Measurements from ENCODE around the gene PLXNA4.

The PLXNA4 gene

GRCh38 chr7:132155715-132156114, 420.6 kb downstream of the PLXNA4 start:
- DNase-seq (ENCODE audit: low spot score in 2 of 2) = no peak
- in situ Hi-C loops (cut with MboI; ENCODE audit: low sequenced_read_pairs) = no loop called here
- 0 out of 2 replicates have a peak, but pooled peaks cover 2% of the 10 kb centered on the region for H3K27me3 ChIP-seq (ENCODE audit: low read depth)
- H3K4me3 ChIP-seq = no peak overlapping the region
- no peaks in the 10 kb centered on the region for H3K9me3 ChIP-seq
- no peaks in the 10 kb centered on the region for H3K36me3 ChIP-seq (replicated peaks)
- H3K4me1 ChIP-seq = no peaks in the 10 kb centered on the region

- no peaks in the 10 kb centered on the region for H3K9me3 ChIP-seq
- H3K4me1 ChIP-seq = no peaks in the 10 kb centered on the region
- no peak for DNase-seq (ENCODE audit: low spot score in 2 of 2)
- no peaks in the 10 kb centered on the region for H3K27me3 ChIP-seq (ENCODE audit: low read depth)
- H3K36me3 ChIP-seq (replicated peaks) = no peaks in the 10 kb centered on the region
- in situ Hi-C loops (cut with MboI; ENCODE audit: low sequenced_read_pairs) = no loop called here
- H3K4me3 ChIP-seq = no peak overlapping the region
Measured at GRCh38 chr7:132154695-132155471, 421.4 kb downstream of the PLXNA4 start.

- in situ Hi-C loops (cut with MboI; ENCODE audit: low sequenced_read_pairs) = no loop called here
- Histone ChIP-seq H3K36me3 (replicated peaks) (no peaks in the 10 kb centered on the region), H3K4me3 (no peak overlapping the region), H3K4me1 (no peaks in the 10 kb centered on the region), H3K9me3 (no peaks in the 10 kb centered on the region), H3K27me3 (ENCODE audit: low read depth) (no peaks in the 10 kb centered on the region)
- no peak for DNase-seq (ENCODE audit: low spot score in 2 of 2)
Measured at GRCh38 chr7:132154248-132154647, 422.0 kb downstream of the PLXNA4 start.

GRCh38 chr7:132152131-132152889, 424.0 kb downstream of the PLXNA4 start:
- no peak for DNase-seq (ENCODE audit: low spot score in 2 of 2)
- H3K9me3 ChIP-seq = no peaks in the 10 kb centered on the region
- H3K27me3 ChIP-seq (ENCODE audit: low read depth) = no peaks in the 10 kb centered on the region
- no peaks in the 10 kb centered on the region for H3K4me1 ChIP-seq
- in situ Hi-C loops (cut with MboI; ENCODE audit: low sequenced_read_pairs) = no loop called here
- no peaks in the 10 kb centered on the region for H3K36me3 ChIP-seq (replicated peaks)
- no peak overlapping the region for H3K4me3 ChIP-seq

GRCh38 chr7:132150711-132151110, 425.6 kb downstream of the PLXNA4 start:
- Histone ChIP-seq H3K9me3 (no peaks in the 10 kb centered on the region), H3K4me1 (no peaks in the 10 kb centered on the region), H3K27me3 (ENCODE audit: low read depth) (no peaks in the 10 kb centered on the region), H3K36me3 (replicated peaks) (no peaks in the 10 kb centered on the region), H3K4me3 (no peak overlapping the region)
- no peak for DNase-seq (ENCODE audit: low spot score in 2 of 2)
- in situ Hi-C loops (cut with MboI; ENCODE audit: low sequenced_read_pairs) = no loop called here

- H3K36me3 ChIP-seq (replicated peaks) = no peaks in the 10 kb centered on the region
Measured at GRCh38 chr7:132149436-132150304, 426.6 kb downstream of the PLXNA4 start.

GRCh38 chr7:132148876-132149275, 427.4 kb downstream of the PLXNA4 start:
- Histone ChIP-seq H3K27me3 (ENCODE audit: low read depth) (no peaks in the 10 kb centered on the region), H3K36me3 (replicated peaks) (no peaks in the 10 kb centered on the region), H3K4me1 (no peaks in the 10 kb centered on the region), H3K4me3 (no peak overlapping the region), H3K9me3 (no peaks in the 10 kb centered on the region)
- in situ Hi-C loops (cut with MboI; ENCODE audit: low sequenced_read_pairs) = no loop called here
- no peak for DNase-seq (ENCODE audit: low spot score in 2 of 2)

More at GRCh38 chr7:132149436-132150304, 426.6 kb downstream of the PLXNA4 start:
- Histone ChIP-seq H3K27me3 (ENCODE audit: low read depth) (no peaks in the 10 kb centered on the region), H3K4me1 (no peaks in the 10 kb centered on the region), H3K9me3 (no peaks in the 10 kb centered on the region), H3K4me3 (no peak overlapping the region)
- in situ Hi-C loops (cut with MboI; ENCODE audit: low sequenced_read_pairs) = no loop called here
- no peak for DNase-seq (ENCODE audit: low spot score in 2 of 2)

- Histone ChIP-seq H3K9me3 (no peaks in the 10 kb centered on the region), H3K4me3 (no peak overlapping the region), H3K36me3 (replicated peaks) (no peaks in the 10 kb centered on the region), H3K4me1 (no peaks in the 10 kb centered on the region), H3K27me3 (ENCODE audit: low read depth) (no peaks in the 10 kb centered on the region)
- in situ Hi-C loops (cut with MboI; ENCODE audit: low sequenced_read_pairs) = no loop called here
- peak in 1 of 2 experiments; percentile 9 for DNase-seq (ENCODE audit: low spot score in 2 of 2)
Measured at GRCh38 chr7:132145466-132145865, 430.8 kb downstream of the PLXNA4 start.

- no peaks in the 10 kb centered on the region for H3K36me3 ChIP-seq (replicated peaks)
- no peaks in the 10 kb centered on the region for H3K27me3 ChIP-seq (ENCODE audit: low read depth)
- DNase-seq (ENCODE audit: low spot score in 2 of 2) = no peak
- H3K4me3 ChIP-seq = no peak overlapping the region
- H3K4me1 ChIP-seq = no peaks in the 10 kb centered on the region
- H3K9me3 ChIP-seq = no peaks in the 10 kb centered on the region
- in situ Hi-C loops (cut with MboI; ENCODE audit: low sequenced_read_pairs) = no loop called here
Measured at GRCh38 chr7:132145063-132145462, 431.2 kb downstream of the PLXNA4 start.

GRCh38 chr7:132142006-132142405, 434.3 kb downstream of the PLXNA4 start:
- no peaks in the 10 kb centered on the region for H3K27me3 ChIP-seq (ENCODE audit: low read depth)
- no peaks in the 10 kb centered on the region for H3K36me3 ChIP-seq (replicated peaks)
- DNase-seq (ENCODE audit: low spot score in 2 of 2) = no peak
- H3K9me3 ChIP-seq = no peaks in the 10 kb centered on the region
- in situ Hi-C loops (cut with MboI; ENCODE audit: low sequenced_read_pairs) = no loop called here
- no peaks in the 10 kb centered on the region for H3K4me1 ChIP-seq
- H3K4me3 ChIP-seq = no peak overlapping the region

GRCh38 chr7:132141109-132141508, 435.2 kb downstream of the PLXNA4 start:
- in situ Hi-C loops (cut with MboI; ENCODE audit: low sequenced_read_pairs) = no loop called here
- H3K27me3 ChIP-seq (ENCODE audit: low read depth) = no peaks in the 10 kb centered on the region

GRCh38 chr7:132140341-132140740, 435.9 kb downstream of the PLXNA4 start:
- Histone ChIP-seq H3K9me3 (no peaks in the 10 kb centered on the region), H3K4me3 (no peak overlapping the region), H3K4me1 (no peaks in the 10 kb centered on the region), H3K27me3 (ENCODE audit: low read depth) (no peaks in the 10 kb centered on the region), H3K36me3 (replicated peaks) (no peaks in the 10 kb centered on the region)
- DNase-seq (ENCODE audit: low spot score in 2 of 2) = no peak
- in situ Hi-C loops (cut with MboI; ENCODE audit: low sequenced_read_pairs) = no loop called here

More at GRCh38 chr7:132141109-132141508, 435.2 kb downstream of the PLXNA4 start:
- Histone ChIP-seq H3K9me3 (no peaks in the 10 kb centered on the region), H3K4me1 (no peaks in the 10 kb centered on the region), H3K36me3 (replicated peaks) (no peaks in the 10 kb centered on the region), H3K4me3 (no peak overlapping the region)
- no peak for DNase-seq (ENCODE audit: low spot score in 2 of 2)

- no peak for DNase-seq (ENCODE audit: low spot score in 2 of 2)
- no peaks in the 10 kb centered on the region for H3K36me3 ChIP-seq (replicated peaks)
- H3K27me3 ChIP-seq (ENCODE audit: low read depth) = no peaks in the 10 kb centered on the region
- H3K4me3 ChIP-seq = no peak overlapping the region
- in situ Hi-C loops (cut with MboI; ENCODE audit: low sequenced_read_pairs) = no loop called here
- no peaks in the 10 kb centered on the region for H3K9me3 ChIP-seq
- H3K4me1 ChIP-seq = no peaks in the 10 kb centered on the region
Measured at GRCh38 chr7:132138817-132139216, 437.5 kb downstream of the PLXNA4 start.
